Tibial artery (tissue), 4 donors: ENCODE measurements around the gene NUP210L.
"Not testable (repeated sequence)": the region's sequence is repeated elsewhere in the genome, so short reads cannot be mapped to it uniquely, and the experiment has no call there.

Experiments
- DNase-seq, 2 donors: peaks; one replicate each; pipeline ENCODE4 v3.0.0-alpha.2; 2019
- H3K27ac ChIP-seq, 2 donors: fragments of 200-600 bp; sonication (generic) in 1 of 2; 1 replicate in 1 of 2; 2 replicates in 1 of 2; pipeline ENCODE4 v1.5.1; 2018 to 2019; ENCODE audit warnings: mild to moderate bottlenecking in 1 of 2
- H3K27me3 ChIP-seq, 2 donors: fragments of 200-600 bp; sonication (generic) in 1 of 2; one replicate each; pipeline versions ENCODE4 v1.5.1 to v1.6.0; 2016 to 2019
- H3K36me3 ChIP-seq, 3 donors: fragments of 200-600 bp; sonication (generic) in 2 of 3; one replicate each; pipeline ENCODE4 v1.5.1; 2016 to 2019; ENCODE audit warnings: mild to moderate bottlenecking in 2 of 3
- H3K4me1 ChIP-seq, 4 donors: fragments of 200-600 bp; sonication (generic) in 2 of 4; 1 replicate in 3 of 4; 2 replicates in 1 of 4; pipeline ENCODE4 v1.5.1; 2016 to 2019
- H3K4me3 ChIP-seq, 2 donors: fragments of 200-600 bp; sonication (generic) in 1 of 2; 1 replicate in 1 of 2; 2 replicates in 1 of 2; pipeline ENCODE4 v1.5.1; 2018 to 2019; ENCODE audit warnings: mild to moderate bottlenecking in 2 of 2
- H3K9me3 ChIP-seq, 3 donors: fragments of 200-600 bp; sonication (generic) in 1 of 3; one replicate each; pipeline ENCODE4 v1.5.1; 2016 to 2019
- CTCF ChIP-seq, 2 experiments: fragments of 200-600 bp in 1 of 2; fragments of 450-650 bp in 1 of 2; IDR thresholded peaks; one replicate each; pipeline ENCODE4 v1.5.1; 2017 to 2019; ENCODE audit warnings: antibody characterized with exemption in 2 of 2, mild to moderate bottlenecking in 1 of 2, moderate library complexity in 1 of 2
- intact Hi-C: fragments of 100-400 bp; cut with DNase I; formaldehyde crosslinking; loops from one replicate; pipeline ENCODE4 v1.15.0; 2023; ENCODE audit warnings: low total_unique reads

NUP210L gene

GRCh38 chr1:154076413-154076812, 78.5 kb downstream of the NUP210L start:
- no peak overlapping the region for H3K4me3 ChIP-seq
- no peak for DNase-seq
- no peaks in the 10 kb centered on the region for H3K36me3 ChIP-seq
- H3K9me3 ChIP-seq: peaks cover 0 to 12% (median 6%) of the 10 kb centered on the region in 3 donors
- H3K27ac ChIP-seq: no peak overlapping the region
- H3K4me1 ChIP-seq: no peaks in the 10 kb centered on the region
- H3K27me3 ChIP-seq: no peaks in the 10 kb centered on the region
- intact Hi-C loops: no loop called here
- no peak for TF ChIP-seq CTCF (IDR thresholded peaks at IDR 0.05)

GRCh38 chr1:154075746-154076145, 79.1 kb downstream of the NUP210L start:
- Histone ChIP-seq H3K36me3 (no peaks in the 10 kb centered on the region), H3K27me3 (no peaks in the 10 kb centered on the region), H3K4me1 (no peaks in the 10 kb centered on the region), H3K9me3 (peaks cover 0 to 12% (median 6%) of the 10 kb centered on the region in 3 donors), H3K4me3 (no peak overlapping the region), H3K27ac (no peak overlapping the region)
- intact Hi-C loops: no loop called here
- TF ChIP-seq CTCF (IDR thresholded peaks at IDR 0.05): no peak
- no peak for DNase-seq

- intact Hi-C loops: no loop called here
- H3K4me1 ChIP-seq: no peaks in the 10 kb centered on the region
- H3K27ac ChIP-seq: no peak overlapping the region
- no peak for DNase-seq
- TF ChIP-seq CTCF (IDR thresholded peaks at IDR 0.05): no peak
- H3K4me3 ChIP-seq: no peak overlapping the region
- H3K27me3 ChIP-seq: no peaks in the 10 kb centered on the region
- H3K9me3 ChIP-seq: no peaks in the 10 kb centered on the region
- H3K36me3 ChIP-seq: no peaks in the 10 kb centered on the region
These were observed 92.6 kb downstream of the NUP210L start for GRCh38 chr1:154062309-154062708.

GRCh38 chr1:154047436-154047835, 107.4 kb downstream of the NUP210L start:
- H3K36me3 ChIP-seq, DNase-seq, intact Hi-C loops, H3K27ac ChIP-seq, H3K9me3 ChIP-seq, H3K4me1 ChIP-seq, H3K4me3 ChIP-seq, H3K27me3 ChIP-seq: not testable (repeated sequence)

GRCh38 chr1:154033697-154034096, 121.2 kb downstream of the NUP210L start:
- H3K27ac ChIP-seq, intact Hi-C loops, H3K36me3 ChIP-seq, DNase-seq, H3K4me1 ChIP-seq, H3K4me3 ChIP-seq, H3K27me3 ChIP-seq: not testable (repeated sequence)
- peaks cover 0 to 13% (median 10%) of the 10 kb centered on the region in 3 donors for H3K9me3 ChIP-seq

GRCh38 chr1:154019940-154020339, 134.9 kb downstream of the NUP210L start:
- Histone ChIP-seq H3K9me3 (no peaks in the 10 kb centered on the region), H3K27ac (no peak overlapping the region), H3K27me3 (no peaks in the 10 kb centered on the region), H3K36me3 (no peaks in the 10 kb centered on the region), H3K4me1 (no peaks in the 10 kb centered on the region), H3K4me3 (no peak overlapping the region)
- intact Hi-C loops: no loop called here
- no peak for DNase-seq
- TF ChIP-seq CTCF (IDR thresholded peaks at IDR 0.05): no peak

- no peak overlapping the region for H3K27ac ChIP-seq
- no peaks in the 10 kb centered on the region for H3K4me1 ChIP-seq
- DNase-seq: no peak
These were observed 135.6 kb downstream of the NUP210L start for GRCh38 chr1:154019269-154019668.

More at GRCh38 chr1:154019269-154019668, 135.6 kb downstream of the NUP210L start:
- H3K4me3 ChIP-seq: no peak overlapping the region
- no peak for TF ChIP-seq CTCF (IDR thresholded peaks at IDR 0.05)
- no peaks in the 10 kb centered on the region for H3K27me3 ChIP-seq
- no peaks in the 10 kb centered on the region for H3K9me3 ChIP-seq
- H3K36me3 ChIP-seq: no peaks in the 10 kb centered on the region
- intact Hi-C loops: no loop called here
